GM12892 (cell line): ENCODE measurements around the gene FAM118A.

Source experiments
- POLR2A ChIP-seq: IDR thresholded peaks from 2 replicates; pipeline ENCODE4 v1.6.1; 2011; ENCODE audit warnings: low read depth, low read length, control low read depth
- POLR2AphosphoS5 ChIP-seq: IDR thresholded peaks from 2 replicates; pipeline ENCODE4 v1.6.1; 2011; ENCODE audit warnings: low read depth, low read length, control low read depth
- TAF1 ChIP-seq: IDR thresholded peaks from 2 replicates; pipeline ENCODE4 v1.6.1; 2011; ENCODE audit warnings: low read depth, mild to moderate bottlenecking, control low read depth, low read length, borderline replicate concordance

DNA sequence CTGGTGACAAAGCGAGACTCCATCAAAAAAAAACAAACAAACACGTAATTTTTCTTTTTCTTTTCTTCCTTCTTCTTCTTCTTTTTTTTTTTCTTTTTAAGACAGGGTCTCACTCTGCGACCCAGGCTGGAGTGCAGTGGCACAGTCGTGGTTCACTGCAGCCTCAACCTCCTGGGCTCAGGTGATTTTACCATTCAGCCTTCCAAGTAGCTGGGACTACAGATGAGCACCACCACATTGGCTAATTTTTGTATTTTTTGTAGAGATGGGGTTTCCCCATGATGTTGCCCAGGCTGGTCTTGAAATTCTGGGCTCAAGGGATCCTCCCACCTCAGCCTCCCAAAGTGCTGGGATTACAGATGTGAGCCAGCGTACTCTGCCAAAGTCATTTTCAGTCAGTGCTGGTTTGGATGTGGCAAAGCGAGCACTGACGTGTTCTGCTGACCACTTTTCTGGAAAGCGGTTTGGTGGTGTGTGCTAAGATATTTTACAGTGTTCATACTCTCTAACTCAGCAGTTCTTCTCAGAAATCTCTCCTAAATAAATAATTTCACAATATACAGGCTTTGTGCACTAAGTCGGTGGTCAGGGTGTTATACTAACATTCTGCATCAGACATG lies 10.7 kb downstream of the FAM118A start:
- no peak for TF ChIP-seq POLR2AphosphoS5
- TF ChIP-seq POLR2A, result no peak
- no peak for TF ChIP-seq TAF1
